H1 (cell line): ENCODE results near the gene KLHL41. TPM values are rescaled to one million over a fixed set of nuclear protein-coding genes. Genes with fewer than 3 reads are reported as not detected.
"Not testable (repeated sequence)": the region's sequence is repeated elsewhere in the genome, so short reads cannot be mapped to it uniquely, and the experiment has no call there.

ENCODE experiments used
- CTCF ChIA-PET: fragments of 300-600 bp; sonication (Branson Sonifier 250); formaldehyde crosslinking; loops from one replicate; lab custom pipeline; 2021; ENCODE audit not compliant: partially characterized antibody; lab: Charles Lee
- POLR2A ChIA-PET: fragments of 300-600 bp; sonication (Branson Sonifier 250); formaldehyde crosslinking; loops from one replicate; lab custom pipeline; 2021; ENCODE audit warnings: inconsistent platforms; ENCODE audit not compliant: partially characterized antibody; lab: Charles Lee
- DNase-seq, 2 experiments: peaks; one replicate each; pipeline versions ENCODE4 v3.0.0 to v3.0.0-alpha.2; 2010 to 2022; ENCODE audit warnings: low spot score in 2 of 2, low read depth in 1 of 2, mixed read lengths in 1 of 2
- FAIRE-seq: peaks from 2 replicates; lab custom pipeline; 2011; peaks lifted over from hg19 to GRCh38; lab: Jason Lieb, UNC
- H2AFZ ChIP-seq: 2 replicates; pipeline ENCODE4 v1.8.1; 2012; ENCODE audit warnings: low read length, inconsistent platforms
- H2AK5ac ChIP-seq: 2 replicates; pipeline ENCODE4 v1.6.1; 2013; ENCODE audit warnings: low read depth, low read length
- H2BK120ac ChIP-seq: replicated peaks from 2 replicates; pipeline ENCODE3; 2013; ENCODE audit warnings: low read depth, low read length, inconsistent platforms
- H2BK12ac ChIP-seq: 2 replicates; pipeline ENCODE4 v1.6.1; 2013; ENCODE audit warnings: low read depth, low read length
- H2BK15ac ChIP-seq: 2 replicates; pipeline ENCODE4 v1.6.1; 2013; ENCODE audit warnings: low read length
- H2BK20ac ChIP-seq: 2 replicates; pipeline ENCODE4 v1.6.1; 2013; ENCODE audit warnings: low read length
- H2BK5ac ChIP-seq: 2 replicates; pipeline ENCODE4 v1.6.1; 2013; ENCODE audit warnings: low read depth, low read length
- H3K14ac ChIP-seq: 2 replicates; pipeline ENCODE4 v1.6.1; 2013; ENCODE audit warnings: inconsistent platforms; ENCODE audit not compliant: insufficient read length
- H3K18ac ChIP-seq: 2 replicates; pipeline ENCODE4 v1.6.1; 2013; ENCODE audit warnings: low read length; ENCODE audit errors: extremely low read depth
- H3K23ac ChIP-seq: 2 replicates; pipeline ENCODE4 v1.6.1; 2013; ENCODE audit warnings: inconsistent platforms; ENCODE audit not compliant: insufficient read length
- H3K23me2 ChIP-seq: 2 replicates; pipeline ENCODE4 v1.6.1; 2013; ENCODE audit warnings: low read depth, low read length
- H3K27ac ChIP-seq: 2 replicates; pipeline ENCODE4 v1.6.1; 2011; ENCODE audit warnings: low read depth, low read length, inconsistent platforms
- H3K27me3 ChIP-seq, 4 experiments: replicated peaks in 1 of 4; 1 replicate in 1 of 4; 2 replicates in 3 of 4; pipeline versions ENCODE4 v1.6.1 to v1.8.1; 2011 to 2013; ENCODE audit warnings: low read length in 3 of 4, mild to moderate bottlenecking in 3 of 4, inconsistent platforms in 2 of 4, mixed read lengths in 2 of 4, moderate library complexity in 1 of 4; ENCODE audit not compliant: control insufficient read depth in 3 of 4, insufficient read depth in 3 of 4; ENCODE audit errors: extremely low read depth in 1 of 4
- H3K36me3 ChIP-seq, 4 experiments: 2 replicates each; pipeline versions ENCODE4 v1.6.1 to v1.8.1; 2011 to 2013; ENCODE audit warnings: mild to moderate bottlenecking in 4 of 4, low read length in 3 of 4, moderate library complexity in 2 of 4, control low read depth in 1 of 4, inconsistent platforms in 1 of 4; ENCODE audit not compliant: insufficient read depth in 4 of 4, control insufficient read depth in 2 of 4
- H3K4ac ChIP-seq: replicated peaks from 2 replicates; pipeline ENCODE3; 2013; ENCODE audit warnings: low read length, low read depth, mixed read lengths, inconsistent platforms; ENCODE audit not compliant: insufficient read length
- H3K4me1 ChIP-seq, 4 experiments: replicated peaks in 1 of 4; 1 replicate in 1 of 4; 2 replicates in 3 of 4; pipeline versions ENCODE4 v1.6.1 to v1.8.1; 2011 to 2013; ENCODE audit warnings: low read length in 3 of 4, inconsistent platforms in 2 of 4, mixed read lengths in 1 of 4; ENCODE audit not compliant: insufficient read depth in 4 of 4, control insufficient read depth in 3 of 4
- H3K4me2 ChIP-seq, 2 experiments: 2 replicates each; pipeline versions ENCODE4 v1.6.1 to v1.8.1; 2011 to 2013; ENCODE audit warnings: low read depth in 2 of 2, low read length in 2 of 2, control low read depth in 1 of 2, inconsistent platforms in 1 of 2, mild to moderate bottlenecking in 1 of 2; ENCODE audit not compliant: insufficient read depth in 1 of 2
- H3K4me3 ChIP-seq, 4 experiments: fragments of 200-600, 300-600 bp in 1 of 4; sonication (generic), shearing (Covaris generic), sonication (Bioruptor Twin) in 1 of 4; 2 replicates each; pipeline versions ENCODE4 v1.5.1 to v1.8.1; 2011 to 2016; ENCODE audit warnings: low read length in 4 of 4, low read depth in 3 of 4, control low read depth in 2 of 4, inconsistent platforms in 2 of 4, mild to moderate bottlenecking in 2 of 4, mixed read lengths in 1 of 4, moderate library complexity in 1 of 4; ENCODE audit not compliant: insufficient read depth in 2 of 4; ENCODE audit errors: extremely low read depth in 1 of 4
- H3K56ac ChIP-seq: replicated peaks from 2 replicates; pipeline ENCODE3; 2013; ENCODE audit warnings: low read depth, mild to moderate bottlenecking, mixed read lengths, low read length, inconsistent platforms; ENCODE audit not compliant: insufficient read length
- H3K79me1 ChIP-seq: 2 replicates; pipeline ENCODE4 v1.6.1; 2013; ENCODE audit warnings: low read depth, low read length, control low read depth
- H3K79me2 ChIP-seq, 2 experiments: 2 replicates each; pipeline versions ENCODE4 v1.6.1 to v1.8.1; 2012 to 2013; ENCODE audit warnings: low read length in 2 of 2, mild to moderate bottlenecking in 2 of 2, inconsistent platforms in 1 of 2; ENCODE audit not compliant: insufficient read depth in 2 of 2, control insufficient read depth in 1 of 2
- H3K9ac ChIP-seq, 4 experiments: replicated peaks in 1 of 4; 1 replicate in 1 of 4; 2 replicates in 3 of 4; pipeline versions ENCODE4 v1.6.1 to v1.8.1; 2011 to 2013; ENCODE audit warnings: low read depth in 3 of 4, low read length in 3 of 4, control low read depth in 2 of 4, mild to moderate bottlenecking in 2 of 4, moderate library complexity in 2 of 4, inconsistent platforms in 1 of 4; ENCODE audit errors: extremely low read depth in 1 of 4
- H3K9me3 ChIP-seq, 2 experiments: 2 replicates each; pipeline versions ENCODE4 v1.6.1 to v1.8.1; 2012 to 2013; ENCODE audit warnings: mild to moderate bottlenecking in 2 of 2, moderate library complexity in 2 of 2, control low read depth in 1 of 2, inconsistent platforms in 1 of 2, low read depth in 1 of 2, low read length in 1 of 2, mixed read lengths in 1 of 2; ENCODE audit not compliant: insufficient read depth in 2 of 2
- H4K20me1 ChIP-seq, 2 experiments: replicated peaks in 1 of 2; 2 replicates each; pipeline versions ENCODE3 to v1.8.1; 2011 to 2013; ENCODE audit warnings: inconsistent platforms in 2 of 2, low read length in 2 of 2, mild to moderate bottlenecking in 1 of 2; ENCODE audit not compliant: insufficient read depth in 2 of 2, control insufficient read depth in 1 of 2
- H4K5ac ChIP-seq: 2 replicates; pipeline ENCODE4 v1.6.1; 2013; ENCODE audit warnings: low read length, low read depth, mixed read lengths, inconsistent platforms; ENCODE audit not compliant: insufficient read length
- H4K8ac ChIP-seq: 2 replicates; pipeline ENCODE4 v1.8.0; 2013; ENCODE audit warnings: mild to moderate bottlenecking, moderate library complexity, low read length, inconsistent platforms; ENCODE audit not compliant: insufficient read depth; ENCODE audit errors: extremely low read depth
- H4K91ac ChIP-seq: replicated peaks from 2 replicates; pipeline ENCODE3; 2013; ENCODE audit warnings: low read length, mixed read lengths, inconsistent platforms; ENCODE audit not compliant: insufficient read length
- WGBS, 2 experiments: shearing (Covaris generic) in 1 of 2; methylation state at CpG; one replicate each; pipeline versions ENCODE4 v1.1.6 to v1.1.7; 2013 to 2015; ENCODE audit warnings: low lambda C conversion rate in 2 of 2, mixed read lengths in 2 of 2, inconsistent platforms in 1 of 2, low coverage in 1 of 2, missing lambda C conversion rate in 1 of 2; ENCODE audit not compliant: insufficient replicate concordance in 2 of 2, insufficient coverage in 1 of 2, insufficient read length in 1 of 2; ENCODE audit errors: extremely low coverage in 1 of 2, missing lambda C conversion rate in 1 of 2; 5-methylcytosine and 5-hydroxymethylcytosine counted together
- polyA plus RNA-seq, 7 experiments: library from polyadenylated mRNA; depleted of rRNA in 3 of 7; stranded (reverse) in 5 of 7; unstranded in 2 of 7; fragments of >200 nt in 5 of 7; fragments of 200-250 nt in 2 of 7; gene quantifications; 1 replicate in 5 of 7; 2 replicates in 1 of 7; 4 replicates in 1 of 7; pipeline versions ENCODE4 v1.2.1 to v1.2.3, GENCODE V29; 2011 to 2013; ENCODE audit warnings: missing spikeins in 2 of 7, mixed read lengths in 2 of 7
- total RNA-seq: library from RNA; stranded (reverse); fragmentation: NEBNext Ultra II Directional; extraction: Animal tissue kit (Norgen Biotek cat#: 25700); gene quantifications from 2 replicates; pipeline ENCODE4 v1.2.1, GENCODE V29; 2021

The KLHL41 gene
- total and polyA plus RNA-seq, 2 of the 8 experiments (the other 6 are each of a cell fraction or from before 2014, with no cell fraction given) = not detected

DNA sequence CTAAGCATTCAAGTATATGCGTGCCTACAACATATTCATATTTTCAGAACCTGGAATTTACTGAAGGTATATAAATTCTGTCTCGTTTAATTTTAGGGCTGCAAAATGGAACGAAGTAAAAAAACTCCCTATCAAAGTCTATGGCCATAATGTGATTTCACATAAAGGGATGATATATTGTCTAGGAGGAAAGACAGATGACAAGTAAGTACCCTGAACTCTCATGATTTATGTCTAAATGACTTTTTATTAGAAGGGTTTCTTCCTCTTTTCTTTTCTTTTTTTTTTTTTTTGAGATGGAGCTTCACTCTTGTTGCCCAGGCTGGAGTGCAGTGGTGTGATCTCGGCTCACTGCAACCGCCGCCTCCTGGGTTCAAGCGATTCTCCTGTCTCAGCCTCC, 5.3 kb downstream of the KLHL41 start:
- CTCF ChIA-PET = interaction anchor here (1.2 kb wide), 1 partner anchor 10 kb away, joined by 3 read pairs; no protein-coding TSS in a partner anchor
- H3K4me1 ChIP-seq, H3K27me3 ChIP-seq, H3K14ac ChIP-seq, H2BK20ac ChIP-seq, H3K4me3 ChIP-seq, POLR2A ChIA-PET, H2AFZ ChIP-seq, H4K20me1 ChIP-seq, H4K91ac ChIP-seq, H3K56ac ChIP-seq, H3K79me2 ChIP-seq, H3K36me3 ChIP-seq, H2AK5ac ChIP-seq, H2BK12ac ChIP-seq, H4K5ac ChIP-seq, H3K4ac ChIP-seq, H3K9me3 ChIP-seq, H3K9ac ChIP-seq, H3K18ac ChIP-seq, H2BK5ac ChIP-seq, H4K8ac ChIP-seq, H3K23me2 ChIP-seq, H2BK120ac ChIP-seq, H3K27ac ChIP-seq, H3K4me2 ChIP-seq, H3K23ac ChIP-seq, FAIRE-seq, DNase-seq, H3K79me1 ChIP-seq, H2BK15ac ChIP-seq: not testable (repeated sequence)
- 86% methylated on average over 3 of the region's 7 CpGs; no CpG with 5 or more reads in 1 of the 2 experiments for WGBS, 2 experiments

DNA sequence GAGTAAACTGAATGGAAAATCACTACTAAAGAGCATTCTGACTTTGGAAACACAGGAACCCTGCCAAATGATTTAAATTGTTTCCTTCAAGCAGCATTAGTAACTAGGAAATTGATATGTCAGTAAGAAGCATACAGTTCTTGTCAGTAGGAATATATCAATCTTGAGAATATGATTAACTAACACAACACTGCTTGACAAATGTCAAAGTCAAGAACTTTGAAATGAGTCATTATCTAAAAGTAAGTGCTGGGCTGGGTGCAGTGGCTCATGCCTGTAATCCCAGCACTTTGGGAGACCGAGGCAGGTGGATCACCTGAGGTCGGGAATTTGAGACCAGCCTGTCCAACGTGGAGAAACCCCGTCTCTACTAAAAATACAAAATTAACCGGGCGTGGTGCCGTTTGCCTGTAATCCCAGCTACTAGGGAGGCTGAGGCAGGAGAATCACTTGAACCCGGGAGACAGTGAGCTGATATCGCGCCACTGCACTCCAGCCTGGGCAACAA, 7.0 kb downstream of the KLHL41 start:
- 86% methylated on average over 10 of the region's 10 CpGs; no CpG with 5 or more reads in 1 of the 2 experiments for WGBS, 2 experiments
- H4K91ac ChIP-seq, POLR2A ChIA-PET, DNase-seq, H2BK15ac ChIP-seq, H4K8ac ChIP-seq, H3K4me1 ChIP-seq, H4K20me1 ChIP-seq, H2BK5ac ChIP-seq, H3K79me1 ChIP-seq, H3K18ac ChIP-seq, H3K4me2 ChIP-seq, H2BK12ac ChIP-seq, H2BK120ac ChIP-seq, H3K9me3 ChIP-seq, H3K23me2 ChIP-seq, H3K4ac ChIP-seq, H3K27ac ChIP-seq, H3K79me2 ChIP-seq, H3K9ac ChIP-seq, H2BK20ac ChIP-seq, H3K23ac ChIP-seq, FAIRE-seq, H3K4me3 ChIP-seq, H2AK5ac ChIP-seq, H3K56ac ChIP-seq, H3K27me3 ChIP-seq, H4K5ac ChIP-seq, H3K36me3 ChIP-seq, H3K14ac ChIP-seq, H2AFZ ChIP-seq: not testable (repeated sequence)
- CTCF ChIA-PET = interaction anchor here (1.0 to 3.1 kb wide), 2 partner anchors 11 to 12 kb away, joined by 5 to 14 read pairs; no protein-coding TSS in a partner anchor
